GM12891 (cell line): Measurements from ENCODE around the gene TLK1.

Experiments used
- DNase-seq: peaks from one replicate; pipeline ENCODE4 v3.0.0; 2011; ENCODE audit warnings: low spot score; ENCODE audit not compliant: insufficient read length
- FAIRE-seq: peaks from 2 replicates; lab custom pipeline; 2011; peaks lifted over from hg19 to GRCh38; lab: Jason Lieb, UNC
- PAX5 ChIP-seq: IDR thresholded peaks from 2 replicates; pipeline ENCODE4 v1.6.1; 2011; ENCODE audit warnings: low read length, moderate library complexity, mild to moderate bottlenecking; ENCODE audit not compliant: insufficient read depth, severe bottlenecking
- POLR2A ChIP-seq: IDR thresholded peaks from 2 replicates; pipeline ENCODE4 v1.6.1; 2011; ENCODE audit warnings: low read depth, low read length, control low read depth
- POLR2AphosphoS5 ChIP-seq: IDR thresholded peaks from 2 replicates; pipeline ENCODE4 v1.6.1; 2011; ENCODE audit warnings: low read depth, low read length, control low read depth
- POU2F2 ChIP-seq: IDR thresholded peaks from 2 replicates; pipeline ENCODE4 v1.6.1; 2011; ENCODE audit warnings: low read depth, mild to moderate bottlenecking, control low read depth, low read length, moderate library complexity
- SPI1 ChIP-seq: IDR thresholded peaks from 2 replicates; pipeline ENCODE4 v1.6.1; 2011; ENCODE audit warnings: low read depth, low read length, control low read depth
- TAF1 ChIP-seq: IDR thresholded peaks from 2 replicates; pipeline ENCODE4 v1.6.1; 2011; ENCODE audit warnings: low read depth, low read length, control low read depth

The TLK1 gene

DNA sequence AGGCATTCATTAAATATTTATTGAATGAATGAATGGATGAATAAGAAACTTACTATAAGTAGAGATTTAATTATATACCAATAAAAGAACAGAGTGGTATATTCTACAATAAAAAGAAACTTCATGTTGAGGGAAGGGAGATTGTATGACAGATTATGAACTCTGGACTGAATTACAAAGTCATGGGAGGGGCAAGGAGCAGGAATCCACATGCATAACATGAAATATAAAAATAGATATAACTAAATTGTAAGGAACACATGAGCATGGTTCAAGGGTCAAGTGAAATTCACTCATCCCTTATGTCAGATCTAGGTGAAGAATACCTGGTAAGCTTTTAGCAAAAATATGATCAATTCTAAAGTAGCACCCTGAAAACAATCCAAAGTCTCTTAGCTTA is 27.1 kb upstream of the TLK1 start:
- no peak for DNase-seq
- TF ChIP-seq TAF1 (no peak), POLR2AphosphoS5 (no peak), POLR2A (no peak), PAX5 (no peak), SPI1 (no peak), POU2F2 (no peak)
- no peak for FAIRE-seq

- TF ChIP-seq SPI1: no peak
- no peak for TF ChIP-seq TAF1
- TF ChIP-seq POU2F2: no peak
- no peak for TF ChIP-seq POLR2A
- no peak for TF ChIP-seq PAX5
- no peak for TF ChIP-seq POLR2AphosphoS5
- no peak for FAIRE-seq
- no peak for DNase-seq
Observed at GRCh38 chr2:171187177-171187576, 26.5 kb upstream of the TLK1 start.

GRCh38 chr2:171185941-171186340 is 25.2 kb upstream of the TLK1 start:
- DNase-seq (no peak), FAIRE-seq (no peak)
- TF ChIP-seq SPI1: no peak
- TF ChIP-seq POU2F2: no peak
- TF ChIP-seq PAX5: no peak
- TF ChIP-seq POLR2AphosphoS5: no peak
- TF ChIP-seq TAF1: no peak
- no peak for TF ChIP-seq POLR2A

GRCh38 chr2:171185165-171185818 is 24.6 kb upstream of the TLK1 start:
- TF ChIP-seq PAX5: no peak
- no peak for TF ChIP-seq POLR2A
- TF ChIP-seq TAF1: no peak
- no peak for TF ChIP-seq POU2F2
- no peak for TF ChIP-seq SPI1
- no peak for TF ChIP-seq POLR2AphosphoS5
- DNase-seq (no peak), FAIRE-seq (peak; percentile 43)

GRCh38 chr2:171181064-171182049 is 20.7 kb upstream of the TLK1 start:
- TF ChIP-seq PAX5: no peak
- TF ChIP-seq POLR2AphosphoS5: no peak
- TF ChIP-seq SPI1: no peak
- TF ChIP-seq POLR2A: no peak
- TF ChIP-seq POU2F2: no peak
- no peak for TF ChIP-seq TAF1
- peak; percentile 78 for FAIRE-seq
- DNase-seq: no peak

- DNase-seq (no peak), FAIRE-seq (peak; percentile 28)
- TF ChIP-seq TAF1 (no peak), SPI1 (peak; percentile 74)
Observed at GRCh38 chr2:171180229-171180930, 19.7 kb upstream of the TLK1 start.

DNA sequence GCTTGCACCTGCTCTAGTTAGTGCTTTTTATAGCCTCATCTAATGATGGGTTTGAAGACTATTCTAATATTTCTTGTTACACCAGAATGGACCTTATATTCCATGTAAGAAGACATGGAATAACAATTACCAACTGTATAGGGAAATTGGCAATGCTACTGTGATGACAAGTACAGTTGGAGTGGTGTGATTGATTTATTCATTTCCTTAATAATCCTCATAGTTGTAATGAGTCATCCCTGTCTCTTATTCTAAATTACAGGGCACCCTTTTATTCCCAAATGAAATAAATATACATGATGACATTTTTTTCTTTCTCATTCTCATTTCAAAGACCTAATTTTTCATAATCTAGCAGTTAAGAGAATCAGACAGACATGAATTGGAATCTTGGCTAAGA is 18.3 kb upstream of the TLK1 start:
- FAIRE-seq (no peak), DNase-seq (no peak)
- TF ChIP-seq TAF1 (no peak), POLR2A (no peak), SPI1 (no peak), POLR2AphosphoS5 (no peak), POU2F2 (no peak), PAX5 (no peak)

DNA sequence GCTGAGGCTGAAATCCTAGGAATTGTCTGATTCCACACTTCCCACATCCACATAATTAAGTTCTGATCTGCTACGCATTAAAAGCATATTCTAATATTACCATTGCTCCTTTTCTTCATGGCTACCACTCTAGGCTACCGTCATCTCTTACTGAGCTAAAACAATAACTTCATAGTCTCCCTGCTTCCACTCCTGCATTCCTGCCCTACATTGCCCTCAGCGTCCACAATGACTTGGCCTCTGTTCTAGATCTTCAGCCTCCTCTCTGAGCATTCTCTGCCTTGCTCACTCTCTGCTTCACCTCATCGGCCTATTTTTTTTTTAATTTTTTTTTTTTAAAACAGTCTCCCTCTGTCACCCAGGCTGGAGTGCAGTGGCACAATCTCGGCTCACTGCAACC is 15.8 kb upstream of the TLK1 start:
- DNase-seq: no peak
- no peak for FAIRE-seq
- no peak for TF ChIP-seq SPI1
- TF ChIP-seq POU2F2: no peak
- TF ChIP-seq PAX5: no peak
- TF ChIP-seq POLR2A: no peak
- no peak for TF ChIP-seq POLR2AphosphoS5

GRCh38 chr2:171174075-171174474 is 13.4 kb upstream of the TLK1 start:
- DNase-seq: no peak

More at GRCh38 chr2:171174075-171174474, 13.4 kb upstream of the TLK1 start:
- TF ChIP-seq TAF1 (no peak), POU2F2 (no peak), POLR2AphosphoS5 (no peak), SPI1 (0 out of 2 replicates have a peak, but pooled peaks have one; percentile 2), POLR2A (no peak)
- no peak for FAIRE-seq
